ENCODE results near the gene METRN.
"Not testable (repeated sequence)": the region's sequence is repeated elsewhere in the genome, so short reads cannot be mapped to it uniquely, and the experiment has no call there.

The METRN gene

GRCh38 chr16:739560-740458 lies 24.9 kb downstream of the METRN start:
- DNase-seq: no peak

GRCh38 chr16:740459-740763 lies 25.5 kb downstream of the METRN start:
- no peak for DNase-seq

GRCh38 chr16:740764-741505 lies 26.0 kb downstream of the METRN start, which contains the start of gene CIAO3:
Gene CIAO3 (minus strand): TSS chr16:740997. CDS start chr16:740985, 12 bp downstream.
- DNase-seq: peak; percentile 92

GRCh38 chr16:741986-742629 lies 27.2 kb downstream of the METRN start:
- no peak for DNase-seq

- DNase-seq: peak; percentile 50
Measured at GRCh38 chr16:742894-743293, 28.0 kb downstream of the METRN start.

- DNase-seq: no peak
Measured at GRCh38 chr16:743794-744500, 29.0 kb downstream of the METRN start.

- peak; percentile 37 for DNase-seq
Measured at GRCh38 chr16:745739-746138, 30.8 kb downstream of the METRN start.

GRCh38 chr16:746637-747036 lies 31.7 kb downstream of the METRN start:
- no peak for DNase-seq

- no peak for DNase-seq
Measured at GRCh38 chr16:747978-748746, 33.2 kb downstream of the METRN start.

- no peak for DNase-seq
Measured at GRCh38 chr16:749010-749409, 34.1 kb downstream of the METRN start.

GRCh38 chr16:750485-750884 lies 35.6 kb downstream of the METRN start:
- no peak for DNase-seq

GRCh38 chr16:751152-752006 lies 36.5 kb downstream of the METRN start:
- no peak for DNase-seq

- DNase-seq: no peak
Measured at GRCh38 chr16:752007-752312, 37.0 kb downstream of the METRN start.

GRCh38 chr16:754121-754607 lies 39.2 kb downstream of the METRN start:
- DNase-seq: not testable (repeated sequence)

GRCh38 chr16:754656-755055 lies 39.7 kb downstream of the METRN start:
- no peak for DNase-seq

GRCh38 chr16:756428-756827 lies 41.5 kb downstream of the METRN start:
- DNase-seq: no peak

GRCh38 chr16:759110-759910 lies 44.4 kb downstream of the METRN start:
- no peak for DNase-seq

GRCh38 chr16:760065-760464 lies 45.1 kb downstream of the METRN start:
- no peak for DNase-seq

- no peak for DNase-seq
Measured at GRCh38 chr16:760545-761343, 45.8 kb downstream of the METRN start, which contains the start of gene MSLN. Gene MSLN (plus strand): TSS chr16:760734. CDS start chr16:762681, 1,947 bp downstream.
